Psoas muscle (tissue), 8 donors: ENCODE data around the gene CD180. TPM values are rescaled to one million over a fixed set of nuclear protein-coding genes. Genes with fewer than 3 reads are reported as not detected.

Experiments
- ATAC-seq, 4 donors: fragments of 200-7000 bp; cut with Tn5 transposase; one replicate each; pipeline ENCODE4 v1.9.1; 2020; ENCODE audit warnings: moderate library complexity in 3 of 4, mild to moderate bottlenecking in 2 of 4
- DNase-seq, 2 donors: peaks; one replicate each; pipeline ENCODE4 v3.0.0-alpha.2; 2020
- H3K27ac ChIP-seq: fragments of 200-600 bp; one replicate; pipeline ENCODE4 v1.8.0; 2022
- H3K27me3 ChIP-seq, 3 donors: fragments of 200-600 bp in 1 of 3; one replicate each; pipeline versions ENCODE4 v1.6.1 to v1.8.0; 2013 to 2022; ENCODE audit warnings: low read length in 2 of 3, mild to moderate bottlenecking in 2 of 3, moderate library complexity in 1 of 3; ENCODE audit not compliant: insufficient read depth in 3 of 3
- H3K36me3 ChIP-seq, 2 donors: fragments of 200-600 bp in 1 of 2; one replicate each; pipeline versions ENCODE4 v1.6.1 to v1.8.0; 2013 to 2022; ENCODE audit warnings: low read depth in 1 of 2, mild to moderate bottlenecking in 1 of 2, moderate library complexity in 1 of 2; ENCODE audit not compliant: insufficient read depth in 1 of 2
- H3K4me1 ChIP-seq: fragments of 200-600 bp; one replicate; pipeline ENCODE4 v1.8.0; 2022
- H3K4me3 ChIP-seq: fragments of 200-600 bp; one replicate; pipeline ENCODE4 v1.8.0; 2022; ENCODE audit warnings: mild to moderate bottlenecking
- H3K9me3 ChIP-seq: fragments of 200-600 bp; one replicate; pipeline ENCODE4 v1.8.0; 2022
- CTCF ChIP-seq: fragments of 200-600 bp; IDR thresholded peaks from one replicate; pipeline ENCODE4 v1.8.0; 2022; ENCODE audit warnings: antibody characterized with exemption
- WGBS, 3 donors: extraction: QIAGEN DNeasy Blood & Tissue Kit; methylation state at CpG; one replicate each; pipeline versions ENCODE4 v1.1.6 to v1.1.7; 2013; 5-methylcytosine and 5-hydroxymethylcytosine counted together
- intact Hi-C, 2 donors: fragments of 100-400 bp; cut with DNase I; formaldehyde crosslinking; loops; one replicate each; pipeline versions ENCODE4 v1.11.0 to v1.14.2; 2022
- polyA plus RNA-seq, 3 donors: library from polyadenylated mRNA; stranded (reverse); fragments of 200-250 nt; gene quantifications; one replicate each; pipeline ENCODE4 v1.2.3, GENCODE V29; 2013
- total RNA-seq, 4 donors: library from RNA; stranded (reverse); fragmentation: NEBNext Ultra II Directional in 2 of 4; extraction: Animal tissue kit (Norgen Biotek cat#: 25700) in 2 of 4; gene quantifications; one replicate each; pipeline versions ENCODE4 v1.2.1 to v1.2.4, GENCODE V29; 2021 to 2023
- donor health status: healthy with polysubstance abuse.
- donor health status: DM: no; HTN: no; CAD: no; lungs with moderate emphysema.
- donor health status: Bipolar disorder and iron deficiency.
- donor health status: healthy.
- donor health status: DM: yes; HTN: yes; CAD: no.
- donor health status: DM: no; HTN: no; CAD: no.
- donor health status: DM: no; HTN: no; CAD: no.
- donor health status: DM: yes; HTN: yes; CAD: no.

Gene CD180
- total and polyA plus RNA-seq, 7 donors: 0.06 to 0.74 (median 0.24) TPM

DNA sequence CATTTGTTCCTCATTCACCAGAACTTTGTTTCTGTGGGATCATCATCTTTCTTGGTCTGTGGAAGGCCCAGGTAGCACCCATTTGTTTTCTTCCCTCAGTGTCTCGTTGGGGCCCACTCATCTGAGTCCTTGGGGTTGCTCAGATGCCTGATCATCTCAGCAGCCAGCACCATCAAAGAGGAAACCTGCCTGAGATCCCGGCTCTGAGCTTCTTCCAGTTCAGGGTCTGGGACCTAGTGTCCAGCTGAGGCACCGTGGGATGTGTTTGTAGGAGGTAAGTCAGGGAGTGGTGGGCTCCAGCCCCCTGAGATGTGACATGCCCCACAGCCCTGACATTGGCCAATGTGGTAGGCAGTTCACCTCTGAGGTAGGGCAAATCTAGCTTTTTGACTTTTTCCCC is 9.4 kb upstream of the CD180 start:
- H3K36me3 ChIP-seq: no peaks in the 10 kb centered on the region
- intact Hi-C loops: loop anchor here (2.0 to 5.0 kb wide), 3 partner anchors 45 to 899 kb away; no protein-coding TSS in a partner anchor
- TF ChIP-seq CTCF: no peak
- H3K4me3 ChIP-seq: no peak overlapping the region
- no peaks in the 10 kb centered on the region for H3K4me1 ChIP-seq
- DNase-seq (no peak), ATAC-seq (no peak)
- 90 to 95% (median 93%) methylated on average over 3 of the region's 3 CpGs for WGBS, 3 donors
- H3K27me3 ChIP-seq: no peaks in the 10 kb centered on the region
- H3K9me3 ChIP-seq: no peaks in the 10 kb centered on the region
- H3K27ac ChIP-seq: no peak overlapping the region

- WGBS, 3 donors: 66 to 73% (median 71%) methylated on average over 5 of the region's 5 CpGs
- Histone ChIP-seq H3K36me3 (no peaks in the 10 kb centered on the region), H3K27me3 (no peaks in the 10 kb centered on the region), H3K4me1 (no peaks in the 10 kb centered on the region), H3K4me3 (no peak overlapping the region), H3K27ac (no peak overlapping the region), H3K9me3 (no peaks in the 10 kb centered on the region)
- intact Hi-C loops: loop anchor here (2.0 to 5.0 kb wide), 3 partner anchors 44 to 898 kb away; no protein-coding TSS in a partner anchor
- DNase-seq: no peak
- no peak for TF ChIP-seq CTCF
- no peak for ATAC-seq
Measured at GRCh38 chr5:67204821-67205220, 8.2 kb upstream of the CD180 start.

- Histone ChIP-seq H3K27me3 (no peaks in the 10 kb centered on the region), H3K4me3 (no peak overlapping the region), H3K36me3 (no peaks in the 10 kb centered on the region), H3K9me3 (no peaks in the 10 kb centered on the region), H3K4me1 (no peaks in the 10 kb centered on the region), H3K27ac (no peak overlapping the region)
- WGBS, 3 donors: 21 to 32% (median 30%) methylated on average over 2 of the region's 2 CpGs
- TF ChIP-seq CTCF: no peak
- intact Hi-C loops: loop anchor here in 1 of 2 donors (2.0 kb wide), 1 partner anchor 43 kb away; no protein-coding TSS in a partner anchor
- DNase-seq (no peak), ATAC-seq (no peak)
Measured at GRCh38 chr5:67203701-67204074, 7.1 kb upstream of the CD180 start.

DNA sequence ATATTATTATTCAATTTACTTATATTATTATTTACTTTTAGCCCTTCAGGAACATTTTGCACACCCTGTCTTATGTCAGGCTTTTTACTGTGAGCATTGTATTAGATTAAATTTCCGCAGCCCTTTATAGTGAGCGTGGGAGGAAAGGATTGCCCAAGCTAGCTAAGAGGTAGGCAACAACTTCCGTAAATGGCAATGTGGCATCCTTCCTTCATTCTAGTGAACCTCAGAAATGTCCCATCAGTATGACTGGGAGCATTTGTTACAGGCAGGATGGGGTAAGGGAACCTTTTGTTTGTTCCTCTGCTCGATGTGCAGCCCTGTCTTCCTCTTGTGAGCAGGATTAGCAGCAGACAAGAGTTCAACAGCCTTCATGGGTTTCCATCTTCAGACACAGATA is 6.2 kb upstream of the CD180 start:
- Histone ChIP-seq H3K4me1 (no peaks in the 10 kb centered on the region), H3K27ac (no peak overlapping the region), H3K27me3 (no peaks in the 10 kb centered on the region), H3K36me3 (no peaks in the 10 kb centered on the region), H3K4me3 (no peak overlapping the region), H3K9me3 (no peaks in the 10 kb centered on the region)
- TF ChIP-seq CTCF: no peak
- ATAC-seq (no peak), DNase-seq (no peak)
- intact Hi-C loops: no loop called here
- WGBS, 3 donors: 84 to 92% (median 89%) methylated on average over 4 of the region's 4 CpGs

DNA sequence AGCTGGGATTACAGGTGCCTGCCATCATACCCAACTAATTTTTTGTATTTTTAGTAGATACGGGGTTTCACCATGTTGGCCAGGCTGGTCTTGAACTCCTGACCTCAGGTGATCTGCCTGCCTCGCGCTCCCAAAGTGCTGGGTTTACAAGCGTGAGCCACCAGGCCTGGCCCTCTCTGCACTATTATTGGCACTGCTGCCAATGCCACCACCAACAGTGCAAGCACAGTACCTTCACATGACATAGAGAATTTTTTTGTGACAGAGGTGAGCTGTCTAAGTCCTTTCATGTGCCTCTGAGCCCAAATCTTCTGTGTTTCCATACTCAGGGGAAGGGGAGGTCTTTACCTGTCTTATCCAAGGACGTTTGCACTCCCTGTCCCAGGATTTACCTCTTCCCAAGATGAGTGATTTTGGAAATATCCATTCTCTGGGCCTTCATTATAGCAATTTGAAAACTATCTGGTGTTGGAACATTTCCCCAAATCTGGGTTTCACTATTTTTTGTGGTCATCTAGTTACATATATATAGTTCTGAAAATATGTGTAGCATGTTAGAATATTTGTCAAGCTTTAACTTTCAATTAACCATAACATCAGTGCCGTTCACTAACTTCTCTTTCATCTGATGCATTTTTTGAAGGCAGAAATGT is 5.4 kb upstream of the CD180 start:
- intact Hi-C loops: no loop called here
- ATAC-seq: no peak
- Histone ChIP-seq H3K27ac (no peak overlapping the region), H3K4me3 (no peak overlapping the region), H3K36me3 (no peaks in the 10 kb centered on the region), H3K27me3 (no peaks in the 10 kb centered on the region), H3K4me1 (no peaks in the 10 kb centered on the region), H3K9me3 (no peaks in the 10 kb centered on the region)
- WGBS, 3 donors: 73 to 78% (median 77%) methylated on average over 6 of the region's 6 CpGs
- TF ChIP-seq CTCF: no peak
- DNase-seq: no peak
